DOHH2 (cell line): Measurements from ENCODE around the gene POP5.
"Not testable (repeated sequence)": the region's sequence is repeated elsewhere in the genome, so short reads cannot be mapped to it uniquely, and the experiment has no call there.

ENCODE experiments used
- H3F3A ChIP-seq: fragments of 200-600 bp; sonication (generic), shearing (Covaris generic); 2 replicates; pipeline ENCODE4 v1.6.0; 2016; ENCODE audit warnings: antibody characterized with exemption, mild to moderate bottlenecking; ENCODE audit not compliant: control insufficient read depth, insufficient read depth
- H3K27ac ChIP-seq: fragments of 200-600 bp; sonication (generic); 2 replicates; pipeline ENCODE4 v1.5.1; 2014; ENCODE audit warnings: low read depth, mild to moderate bottlenecking, low read length, moderate library complexity
- H3K27me3 ChIP-seq: fragments of 200-600 bp; sonication (generic); 2 replicates; pipeline ENCODE4 v1.6.1; 2014; ENCODE audit warnings: mild to moderate bottlenecking, low read length, mixed read lengths; ENCODE audit not compliant: control insufficient read depth
- H3K36me3 ChIP-seq: fragments of 200-600 bp; sonication (generic); 2 replicates; pipeline ENCODE4 v1.6.1; 2014; ENCODE audit warnings: mild to moderate bottlenecking, low read length, moderate library complexity, mixed read lengths; ENCODE audit not compliant: control insufficient read depth
- H3K4me1 ChIP-seq: fragments of 200-600 bp; sonication (generic); 2 replicates; pipeline ENCODE4 v1.6.1; 2014; ENCODE audit warnings: mild to moderate bottlenecking, low read length, mixed read lengths; ENCODE audit not compliant: control insufficient read depth
- H3K4me2 ChIP-seq: fragments of 200-600 bp; sonication (generic); 2 replicates; pipeline ENCODE4 v1.6.0; 2014; ENCODE audit warnings: mild to moderate bottlenecking, low read length, moderate library complexity
- H3K4me3 ChIP-seq: fragments of 200-600 bp; sonication (generic); 2 replicates; pipeline ENCODE4 v1.5.1; 2014; ENCODE audit warnings: mild to moderate bottlenecking, low read length, mixed read lengths
- H3K79me2 ChIP-seq: fragments of 200-600 bp; sonication (generic); 2 replicates; pipeline ENCODE4 v1.6.1; 2014; ENCODE audit warnings: mild to moderate bottlenecking, low read length, mixed read lengths; ENCODE audit not compliant: control insufficient read depth
- H3K9me2 ChIP-seq: fragments of 200-600 bp; sonication (generic); replicated peaks from 2 replicates; pipeline ENCODE4 v1.6.1; 2014; ENCODE audit warnings: mild to moderate bottlenecking, low read length, mixed read lengths; ENCODE audit not compliant: control insufficient read depth
- H3K9me3 ChIP-seq: fragments of 200-600 bp; sonication (generic); 2 replicates; pipeline ENCODE4 v1.6.1; 2014; ENCODE audit warnings: antibody characterized with exemption, low read length, mixed read lengths; ENCODE audit not compliant: control insufficient read depth, insufficient read depth
- H4K20me1 ChIP-seq: fragments of 200-600 bp; sonication (generic); 2 replicates; pipeline ENCODE4 v1.6.0; 2014; ENCODE audit warnings: low read depth, mild to moderate bottlenecking, antibody characterized with exemption, low read length, moderate library complexity; ENCODE audit not compliant: control insufficient read depth, insufficient read depth
- CTCF ChIP-seq: fragments of 200-600 bp; sonication (generic); IDR thresholded peaks from one replicate; pipeline ENCODE4 v1.5.1; 2014; ENCODE audit warnings: antibody characterized with exemption, mild to moderate bottlenecking, low read depth, low read length; ENCODE audit not compliant: poor library complexity, severe bottlenecking
- EZH2phosphoT487 ChIP-seq: fragments of 200-600 bp; sonication (generic); IDR thresholded peaks from 2 replicates; pipeline ENCODE4 v1.6.1; 2017; ENCODE audit warnings: borderline replicate concordance, mild to moderate bottlenecking, antibody characterized with exemption, low read length, moderate library complexity, mixed read lengths

POP5 gene

GRCh38 chr12:120614848-120615247, 33.6 kb upstream of the POP5 start:
- peaks cover 15% of the 10 kb centered on the region for H3K27me3 ChIP-seq
- no peaks in the 10 kb centered on the region for H3K9me2 ChIP-seq
- H3K4me2 ChIP-seq: no peak overlapping the region
- no peaks in the 10 kb centered on the region for H3K79me2 ChIP-seq
- no peaks in the 10 kb centered on the region for H3K4me1 ChIP-seq
- TF ChIP-seq CTCF (no peak), EZH2phosphoT487 (no peak)
- H4K20me1 ChIP-seq: no peaks in the 10 kb centered on the region
- no peak overlapping the region for H3K27ac ChIP-seq
- H3K4me3 ChIP-seq: no peak overlapping the region
- H3K9me3 ChIP-seq: no peaks in the 10 kb centered on the region
- no peaks in the 10 kb centered on the region for H3F3A ChIP-seq
- H3K36me3 ChIP-seq: no peaks in the 10 kb centered on the region

DNA sequence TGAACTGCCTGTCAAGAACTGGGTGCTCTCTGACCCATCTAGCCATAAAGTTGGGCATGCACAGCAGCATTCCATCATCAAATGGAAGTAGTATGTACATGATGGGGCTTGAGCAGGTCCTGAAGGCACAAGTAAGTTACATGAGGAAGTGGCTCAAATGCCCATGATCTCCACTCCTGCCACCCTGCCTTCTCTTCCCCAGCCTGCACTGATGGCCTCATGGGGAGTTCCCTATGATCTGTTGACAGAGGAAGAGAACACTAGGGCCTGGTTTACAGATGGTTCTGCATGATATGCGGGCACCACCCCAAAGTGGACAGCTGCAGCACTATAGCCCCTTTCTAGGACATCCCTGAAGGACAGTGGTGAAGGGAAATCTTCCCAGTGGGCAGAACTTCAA, 30.3 kb upstream of the POP5 start:
- peaks cover 11% of the 10 kb centered on the region for H3K27me3 ChIP-seq
- H4K20me1 ChIP-seq, H3K79me2 ChIP-seq, H3K9me3 ChIP-seq, H3K4me3 ChIP-seq, H3F3A ChIP-seq, H3K27ac ChIP-seq, H3K36me3 ChIP-seq, H3K9me2 ChIP-seq, H3K4me1 ChIP-seq, H3K4me2 ChIP-seq: not testable (repeated sequence)

DNA sequence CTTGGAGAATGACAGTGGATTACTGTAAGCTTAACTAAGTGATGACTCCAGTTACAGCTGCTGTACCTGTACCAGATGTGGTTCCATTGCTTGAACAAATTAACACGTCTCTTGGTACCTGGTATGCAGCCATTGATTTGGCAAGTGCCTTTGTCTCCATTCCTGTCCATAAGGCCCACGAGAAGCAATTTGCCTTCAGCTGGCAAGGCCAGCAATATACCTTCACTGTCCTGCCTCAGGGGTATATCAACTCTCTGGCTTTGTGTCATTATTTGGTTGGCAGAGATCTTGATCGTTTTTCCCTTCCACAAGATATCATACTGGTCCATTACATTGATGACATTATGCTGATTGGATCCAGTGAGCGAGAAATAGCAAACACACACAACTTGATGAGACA, 29.4 kb upstream of the POP5 start:
- Histone ChIP-seq H3K4me2 (no peak overlapping the region), H3K36me3 (no peaks in the 10 kb centered on the region), H3K4me3 (no peak overlapping the region), H3K9me2 (no peaks in the 10 kb centered on the region), H3K9me3 (no peaks in the 10 kb centered on the region), H3K27me3 (peaks cover 11% of the 10 kb centered on the region), H3K79me2 (no peaks in the 10 kb centered on the region), H3F3A (no peaks in the 10 kb centered on the region), H3K27ac (no peak overlapping the region), H3K4me1 (no peaks in the 10 kb centered on the region), H4K20me1 (no peaks in the 10 kb centered on the region)
- TF ChIP-seq EZH2phosphoT487 (no peak), CTCF (no peak)

DNA sequence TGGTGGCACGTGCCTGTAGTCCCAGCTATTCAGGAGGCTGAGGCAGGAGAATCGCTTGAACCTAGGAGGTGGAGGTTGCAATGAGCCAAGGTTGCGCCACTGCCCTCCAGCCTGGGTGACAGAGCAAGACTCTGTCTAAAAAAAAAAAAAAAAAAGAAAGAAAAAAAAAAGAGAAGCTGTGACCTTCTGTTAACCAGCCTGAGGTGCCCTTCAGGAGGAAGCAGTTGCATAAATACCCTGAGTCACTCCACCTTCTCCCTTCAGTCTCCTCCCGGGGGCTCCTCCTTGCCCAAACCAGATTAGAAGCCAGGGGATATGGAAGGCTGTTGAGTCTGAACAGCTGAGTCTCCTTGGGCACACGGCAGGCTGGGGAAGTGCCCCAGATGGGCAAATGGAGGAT, 21.2 kb upstream of the POP5 start:
- not testable (repeated sequence) for H3K9me3 ChIP-seq, H4K20me1 ChIP-seq, H3K27ac ChIP-seq, H3K4me1 ChIP-seq, H3K4me2 ChIP-seq, H3K4me3 ChIP-seq, H3K9me2 ChIP-seq, H3F3A ChIP-seq, H3K79me2 ChIP-seq, H3K36me3 ChIP-seq
- H3K27me3 ChIP-seq: peaks cover 22% of the 10 kb centered on the region
